ENCODE measurements around the gene GSX1. TPM values are rescaled to one million over a fixed set of nuclear protein-coding genes. Genes with fewer than 3 reads are reported as not detected.

GSX1 gene
- total and polyA plus RNA-seq, 2 of the 4 experiments (the other 2 are of a cell fraction), result not detected

- H4K5ac ChIP-seq (ENCODE audit: low read depth, low read length), result no peak overlapping the region
- no peak overlapping the region for H2AK5ac ChIP-seq (ENCODE audit: low read depth, low read length)
- no peaks in the 10 kb centered on the region for H3K9me3 ChIP-seq (ENCODE audit: control insufficient read depth, insufficient read depth, low read length)
- H2AFZ ChIP-seq (replicated peaks; ENCODE audit: low read length, poor library complexity), result no peak overlapping the region
- intact Hi-C loops (cut with micrococcal nuclease) (loop anchor here (1.0 to 10.0 kb wide), 2 partner anchors 290 to 838 kb away; no protein-coding TSS in a partner anchor), dilution Hi-C loops (cut with HindIII; ENCODE audit: low sequenced_read_pairs, unreplicated experiment) (no loop called here), in situ Hi-C loops (cut with MboI; ENCODE audit: low sequenced_read_pairs) (no loop called here)
- no peak overlapping the region for H4K8ac ChIP-seq (ENCODE audit: low read depth in 2 of 2, low read length in 2 of 2)
- ChIA-PET POLR2A (ENCODE audit: unreplicated experiment) (no interaction called here), CTCF (interaction anchor here (1.9 kb wide), 1 partner anchor 461 kb away, joined by 7 read pairs; no protein-coding TSS in a partner anchor)
- H3K18ac ChIP-seq (ENCODE audit: low read depth, low read length), result no peak overlapping the region
- H3K14ac ChIP-seq (replicated peaks; ENCODE audit: low read depth, low read length), result no peak overlapping the region
- no peaks in the 10 kb centered on the region for H3K79me1 ChIP-seq (ENCODE audit: low read depth in 1 of 2, low read length in 2 of 2)
- H3K4ac ChIP-seq (ENCODE audit: low read depth, low read length), result no peak overlapping the region
- no CpG with 5 or more reads among the region's 18 CpGs for WGBS, 2 experiments (ENCODE audit: extremely low coverage in 2 of 2, insufficient read length in 1 of 2)
- no peak overlapping the region for H3K56ac ChIP-seq (ENCODE audit: extremely low read depth, insufficient read depth, low read length)
- no peaks in the 10 kb centered on the region for H3K4me1 ChIP-seq (ENCODE audit: control insufficient read depth, insufficient read depth, low read length)
- no peak overlapping the region for H2BK120ac ChIP-seq (ENCODE audit: low read depth, low read length)
- H4K91ac ChIP-seq (ENCODE audit: insufficient read depth, low read depth, low read length), result no peak overlapping the region
- peaks cover 40% of the 10 kb centered on the region for H3K27me3 ChIP-seq (ENCODE audit: control insufficient read depth, insufficient read depth, low read length)
- no peaks in the 10 kb centered on the region for H4K20me1 ChIP-seq (ENCODE audit: insufficient read depth, low read length)
- ATAC-seq (ENCODE audit: low read depth) (no peak), DNase-seq (no peak)
- H3K9me1 ChIP-seq (ENCODE audit: insufficient read depth, low read length), result no peaks in the 10 kb centered on the region
- H3K4me3 ChIP-seq (ENCODE audit: insufficient read depth, low read depth, low read length), result no peak overlapping the region
- no peak overlapping the region for H2AK9ac ChIP-seq (replicated peaks; ENCODE audit: low read depth, low read length, poor library complexity)
- no peaks in the 10 kb centered on the region for H3K36me3 ChIP-seq (ENCODE audit: control insufficient read depth, insufficient read depth, low read length)
- H3K9ac ChIP-seq (ENCODE audit: low read depth, low read length), result no peak overlapping the region
- no peak overlapping the region for H2BK5ac ChIP-seq (ENCODE audit: low read depth, low read length, poor library complexity, severe bottlenecking)
- no peak overlapping the region for H3K27ac ChIP-seq (ENCODE audit: insufficient read depth, low read length)
- H3K23ac ChIP-seq (ENCODE audit: low read depth, low read length), result no peak overlapping the region
- no peak for TF ChIP-seq FOS (IDR thresholded peaks at IDR 0.05; ENCODE audit: low read depth, low read length)
- TF ChIP-seq, protein P1, sequence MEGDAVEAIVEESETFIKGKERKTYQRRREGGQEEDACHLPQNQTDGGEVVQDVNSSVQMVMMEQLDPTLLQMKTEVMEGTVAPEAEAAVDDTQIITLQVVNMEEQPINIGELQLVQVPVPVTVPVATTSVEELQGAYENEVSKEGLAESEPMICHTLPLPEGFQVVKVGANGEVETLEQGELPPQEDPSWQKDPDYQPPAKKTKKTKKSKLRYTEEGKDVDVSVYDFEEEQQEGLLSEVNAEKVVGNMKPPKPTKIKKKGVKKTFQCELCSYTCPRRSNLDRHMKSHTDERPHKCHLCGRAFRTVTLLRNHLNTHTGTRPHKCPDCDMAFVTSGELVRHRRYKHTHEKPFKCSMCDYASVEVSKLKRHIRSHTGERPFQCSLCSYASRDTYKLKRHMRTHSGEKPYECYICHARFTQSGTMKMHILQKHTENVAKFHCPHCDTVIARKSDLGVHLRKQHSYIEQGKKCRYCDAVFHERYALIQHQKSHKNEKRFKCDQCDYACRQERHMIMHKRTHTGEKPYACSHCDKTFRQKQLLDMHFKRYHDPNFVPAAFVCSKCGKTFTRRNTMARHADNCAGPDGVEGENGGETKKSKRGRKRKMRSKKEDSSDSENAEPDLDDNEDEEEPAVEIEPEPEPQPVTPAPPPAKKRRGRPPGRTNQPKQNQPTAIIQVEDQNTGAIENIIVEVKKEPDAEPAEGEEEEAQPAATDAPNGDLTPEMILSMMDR (conservative IDR thresholded peaks at IDR 0.05; ENCODE audit: low read depth, low read length), result no peak
- no peak for TF ChIP-seq CEBPB (IDR thresholded peaks at IDR 0.05; ENCODE audit: low read depth, low read length)
- H2BK20ac ChIP-seq (ENCODE audit: low read depth, low read length), result no peak overlapping the region
- no peak overlapping the region for H2BK15ac ChIP-seq (ENCODE audit: low read depth, low read length)
- BruUV-seq (replicated peaks), result no TSS peak
- no peak overlapping the region for H3K4me2 ChIP-seq (ENCODE audit: low read depth, low read length)
These were observed 30.6 kb downstream of the GSX1 start for GRCh38 chr13:27822873-27823311.

Measured in IMR-90 (cell line).